Neural cell (in vitro differentiated cells): ENCODE results near the gene UBE2V1.

Experiments used
- CTCF ChIP-seq: fragments of 450-650 bp; IDR thresholded peaks from 2 replicates; pipeline ENCODE4 v1.5.1; 2014; ENCODE audit warnings: antibody characterized with exemption, mild to moderate bottlenecking, moderate library complexity; ENCODE audit not compliant: poor library complexity, severe bottlenecking
- EP300 ChIP-seq: fragments of 450-650 bp; conservative IDR thresholded peaks from 2 replicates; pipeline ENCODE4 v1.6.1; 2014; ENCODE audit warnings: antibody characterized with exemption, mild to moderate bottlenecking, moderate library complexity; ENCODE audit not compliant: poor library complexity, severe bottlenecking
- EZH2 ChIP-seq: fragments of 200-600, 300-800 bp; shearing (Covaris generic), sonication (generic); IDR thresholded peaks from 2 replicates; pipeline ENCODE4 v1.6.1; 2014; ENCODE audit warnings: antibody characterized with exemption, low read length, borderline replicate concordance, mild to moderate bottlenecking; ENCODE audit not compliant: insufficient read depth, poor library complexity, severe bottlenecking
- RAD21 ChIP-seq: fragments of 450-650 bp; conservative IDR thresholded peaks from 2 replicates; pipeline ENCODE4 v1.6.1; 2014; ENCODE audit warnings: antibody characterized with exemption, mild to moderate bottlenecking, moderate library complexity
- TAF1 ChIP-seq: IDR thresholded peaks from 2 replicates; pipeline ENCODE4 v1.6.1; 2012; ENCODE audit warnings: low read depth

- no peak for TF ChIP-seq CTCF
- no peak for TF ChIP-seq EP300
- no peak for TF ChIP-seq EZH2
- TF ChIP-seq RAD21, result no peak
- TF ChIP-seq TAF1, result no peak
Measured at GRCh38 chr20:50124496-50124895, 11.5 kb upstream of the UBE2V1 start.
